ENCODE results near the gene NIN. TPM values are rescaled to one million over a fixed set of nuclear protein-coding genes. Genes with fewer than 3 reads are reported as not detected.

Gene NIN
- total RNA-seq, 1 donor from 2014 or later = 21.0 TPM

DNA sequence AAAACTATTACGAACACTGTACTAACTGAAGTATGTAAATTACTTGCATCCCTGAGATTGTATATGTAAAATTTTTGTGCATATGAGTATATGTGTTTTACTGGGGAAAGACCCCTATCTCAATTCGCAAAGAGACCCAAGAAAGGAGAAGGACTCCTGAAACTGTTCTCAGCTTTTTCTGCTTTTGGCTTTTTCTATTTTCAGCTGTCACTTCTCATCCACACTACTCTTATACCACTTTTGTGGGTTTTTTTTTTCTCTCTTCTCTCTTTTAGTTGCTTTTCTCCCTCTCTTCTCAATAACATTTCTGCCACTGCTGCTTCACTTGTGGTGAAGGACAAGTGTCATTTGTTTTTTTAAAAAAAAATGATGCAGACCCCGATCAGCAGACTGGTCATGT, 39.8 kb downstream of the NIN start:
- Mint-ChIP-seq H3K27ac (no peak overlapping the region), H3K9me3 (ENCODE audit: low read depth) (no peaks in the 10 kb centered on the region), H3K4me1 (ENCODE audit: low read depth) (peaks cover 3% of the 10 kb centered on the region), H3K27me3 (peaks cover 4% of the 10 kb centered on the region), H3K36me3 (ENCODE audit: insufficient read depth) (no peaks in the 10 kb centered on the region), H3K4me3 (ENCODE audit: low read depth) (no peak overlapping the region)
- DNase-seq (ENCODE audit: low spot score, unreplicated experiment) = no peak
- TF ChIP-seq, protein P1, sequence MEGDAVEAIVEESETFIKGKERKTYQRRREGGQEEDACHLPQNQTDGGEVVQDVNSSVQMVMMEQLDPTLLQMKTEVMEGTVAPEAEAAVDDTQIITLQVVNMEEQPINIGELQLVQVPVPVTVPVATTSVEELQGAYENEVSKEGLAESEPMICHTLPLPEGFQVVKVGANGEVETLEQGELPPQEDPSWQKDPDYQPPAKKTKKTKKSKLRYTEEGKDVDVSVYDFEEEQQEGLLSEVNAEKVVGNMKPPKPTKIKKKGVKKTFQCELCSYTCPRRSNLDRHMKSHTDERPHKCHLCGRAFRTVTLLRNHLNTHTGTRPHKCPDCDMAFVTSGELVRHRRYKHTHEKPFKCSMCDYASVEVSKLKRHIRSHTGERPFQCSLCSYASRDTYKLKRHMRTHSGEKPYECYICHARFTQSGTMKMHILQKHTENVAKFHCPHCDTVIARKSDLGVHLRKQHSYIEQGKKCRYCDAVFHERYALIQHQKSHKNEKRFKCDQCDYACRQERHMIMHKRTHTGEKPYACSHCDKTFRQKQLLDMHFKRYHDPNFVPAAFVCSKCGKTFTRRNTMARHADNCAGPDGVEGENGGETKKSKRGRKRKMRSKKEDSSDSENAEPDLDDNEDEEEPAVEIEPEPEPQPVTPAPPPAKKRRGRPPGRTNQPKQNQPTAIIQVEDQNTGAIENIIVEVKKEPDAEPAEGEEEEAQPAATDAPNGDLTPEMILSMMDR (IDR thresholded peaks at IDR 0.05; ENCODE audit: unreplicated experiment) = no peak

DNA sequence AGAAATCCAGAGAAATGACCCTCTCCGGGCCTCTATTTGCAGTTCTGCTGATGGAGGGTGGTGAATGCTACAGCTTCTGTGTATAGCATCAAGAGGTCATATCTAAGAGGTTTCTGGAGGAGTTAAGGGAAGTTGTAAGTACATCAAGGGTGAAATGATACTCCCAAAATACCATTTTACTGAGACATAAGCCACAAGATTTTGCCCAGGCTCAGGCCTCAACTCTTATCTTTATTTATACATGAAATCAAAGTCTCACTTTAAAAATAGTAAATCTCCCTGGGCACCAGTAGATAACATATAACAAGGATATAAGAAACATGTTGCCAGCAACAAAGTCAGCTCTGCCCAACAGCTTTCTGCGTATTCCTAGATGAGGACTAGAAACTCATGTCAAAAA, 40.4 kb downstream of the NIN start:
- TF ChIP-seq, protein P1 (IDR thresholded peaks at IDR 0.05; ENCODE audit: unreplicated experiment) = no peak
- H3K27me3 Mint-ChIP-seq = peaks cover 4% of the 10 kb centered on the region
- peaks cover 5% of the 10 kb centered on the region for H3K4me1 Mint-ChIP-seq (ENCODE audit: low read depth)
- DNase-seq (ENCODE audit: low spot score, unreplicated experiment) = no peak
- H3K9me3 Mint-ChIP-seq (ENCODE audit: low read depth) = no peaks in the 10 kb centered on the region
- no peak overlapping the region for H3K4me3 Mint-ChIP-seq (ENCODE audit: low read depth)
- no peak overlapping the region for H3K27ac Mint-ChIP-seq
- no peaks in the 10 kb centered on the region for H3K36me3 Mint-ChIP-seq (ENCODE audit: insufficient read depth)

DNA sequence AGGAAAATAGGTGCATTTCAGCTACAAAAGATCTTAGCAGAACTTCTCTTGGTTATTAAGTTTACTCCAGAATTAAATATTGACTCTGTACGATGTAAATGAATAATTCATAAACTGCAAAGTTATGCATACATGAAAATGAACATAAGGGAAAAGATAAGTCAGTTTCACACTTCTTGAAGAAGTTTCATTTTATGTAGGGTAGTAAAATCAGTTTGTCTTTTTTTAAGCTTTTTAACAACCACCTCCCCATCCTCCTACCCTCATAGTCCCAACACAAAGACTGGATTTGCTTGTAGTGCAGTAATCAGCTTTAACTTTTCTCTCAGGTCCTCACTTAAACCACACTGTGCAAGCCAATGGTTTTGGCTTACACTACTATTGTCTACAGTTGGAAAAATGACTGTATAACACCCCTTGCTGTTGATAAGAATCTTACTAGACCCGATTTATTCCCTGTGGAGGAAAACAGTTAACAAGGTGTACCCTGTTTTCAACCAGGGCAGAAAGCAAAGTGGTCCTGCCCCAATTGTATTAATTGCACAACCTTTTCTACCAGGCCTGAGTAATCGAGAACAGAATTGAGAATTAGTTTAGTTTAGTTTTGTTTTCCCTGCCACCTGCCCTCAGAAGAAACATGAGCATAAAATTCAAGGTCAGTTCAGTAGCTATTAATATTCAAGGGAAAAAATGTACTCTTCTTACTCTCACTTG, 44.1 kb downstream of the NIN start:
- Mint-ChIP-seq H3K36me3 (ENCODE audit: insufficient read depth) (no peaks in the 10 kb centered on the region), H3K9me3 (ENCODE audit: low read depth) (no peaks in the 10 kb centered on the region), H3K4me3 (ENCODE audit: low read depth) (no peak overlapping the region), H3K4me1 (ENCODE audit: low read depth) (peaks cover 2% of the 10 kb centered on the region), H3K27ac (no peak overlapping the region), H3K27me3 (no peaks in the 10 kb centered on the region)
- TF ChIP-seq, protein P1 (IDR thresholded peaks at IDR 0.05; ENCODE audit: unreplicated experiment) = no peak
- DNase-seq (ENCODE audit: low spot score, unreplicated experiment) = no peak

DNA sequence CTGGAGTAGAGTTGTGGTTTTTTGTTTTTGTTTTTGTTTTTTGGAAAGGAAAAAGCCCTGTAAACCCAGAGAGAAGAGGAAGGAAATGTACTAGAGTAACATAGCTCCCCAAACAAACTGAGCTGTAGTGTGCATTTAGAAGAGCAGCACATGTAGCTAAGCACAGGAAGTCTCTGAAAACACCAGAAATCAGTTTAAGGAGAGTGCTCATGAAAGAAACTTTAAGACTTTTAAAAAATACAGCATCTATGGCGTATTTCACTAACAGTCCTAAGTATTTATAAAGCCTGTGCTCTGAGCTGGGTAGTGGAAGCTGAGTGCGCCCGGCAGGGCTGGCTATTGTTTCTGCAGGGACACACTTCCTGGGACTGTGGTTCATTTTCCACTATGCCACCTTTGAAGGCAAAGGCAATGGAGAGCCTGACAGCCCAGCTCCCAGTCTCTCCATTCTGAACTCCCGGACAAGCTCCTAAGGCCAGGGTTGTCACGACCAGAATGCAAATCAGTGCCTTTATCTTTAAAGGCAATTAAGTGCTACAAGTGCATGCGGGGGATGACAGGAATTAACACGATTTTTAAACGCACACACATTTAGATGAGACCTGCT, 45.4 kb downstream of the NIN start:
- H3K9me3 Mint-ChIP-seq (ENCODE audit: low read depth) = no peaks in the 10 kb centered on the region
- H3K36me3 Mint-ChIP-seq (ENCODE audit: insufficient read depth) = no peaks in the 10 kb centered on the region
- TF ChIP-seq, protein P1 (IDR thresholded peaks at IDR 0.05; ENCODE audit: unreplicated experiment) = no peak
- no peak for DNase-seq (ENCODE audit: low spot score, unreplicated experiment)
- peaks cover 2% of the 10 kb centered on the region for H3K4me1 Mint-ChIP-seq (ENCODE audit: low read depth)
- H3K27me3 Mint-ChIP-seq = no peaks in the 10 kb centered on the region
- no peak overlapping the region for H3K4me3 Mint-ChIP-seq (ENCODE audit: low read depth)
- H3K27ac Mint-ChIP-seq = no peak overlapping the region

DNA sequence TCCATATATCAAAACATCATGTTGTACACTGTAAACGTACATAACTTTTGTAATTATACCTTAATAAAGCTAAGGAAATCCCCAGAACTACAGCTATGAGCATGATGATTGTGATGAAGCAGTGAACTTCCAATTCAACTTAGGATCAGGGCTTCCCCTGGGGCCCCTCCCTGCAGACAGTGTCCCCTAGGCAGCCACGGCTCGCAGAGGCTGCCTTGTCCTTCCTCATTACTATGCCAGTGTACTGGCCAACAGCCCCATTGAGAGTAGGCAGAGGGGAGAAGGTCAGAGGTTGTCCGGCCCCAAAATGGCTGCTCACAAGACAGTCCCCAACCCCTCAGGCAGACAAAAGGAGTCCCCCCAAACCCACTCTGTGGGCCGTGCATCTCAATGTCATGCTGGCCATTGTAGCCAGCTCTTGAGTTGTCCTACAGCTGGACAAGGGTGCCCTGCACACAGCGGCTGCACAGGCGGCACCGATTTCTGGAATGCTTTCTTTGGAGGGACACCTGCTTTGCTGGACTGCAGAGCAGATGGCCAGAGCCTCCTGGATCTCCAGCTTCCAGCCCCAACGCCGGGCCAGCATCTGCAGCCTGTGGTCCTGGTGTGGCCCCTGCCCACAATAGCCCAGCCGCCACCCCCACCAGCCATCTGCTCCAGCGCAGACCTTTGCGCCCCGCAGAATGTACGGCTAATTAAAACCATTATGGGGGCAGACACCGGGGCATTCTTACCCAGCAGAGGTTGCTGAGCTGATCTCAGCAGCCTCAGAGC, 46.1 kb downstream of the NIN start:
- TF ChIP-seq, protein P1 (IDR thresholded peaks at IDR 0.05; ENCODE audit: unreplicated experiment) = no peak
- Mint-ChIP-seq H3K27ac (no peak overlapping the region), H3K36me3 (ENCODE audit: insufficient read depth) (no peaks in the 10 kb centered on the region), H3K4me3 (ENCODE audit: low read depth) (no peak overlapping the region), H3K9me3 (ENCODE audit: low read depth) (no peaks in the 10 kb centered on the region), H3K4me1 (ENCODE audit: low read depth) (peaks cover 2% of the 10 kb centered on the region), H3K27me3 (no peaks in the 10 kb centered on the region)
- no peak for DNase-seq (ENCODE audit: low spot score, unreplicated experiment)

Data from progenitor cell of endocrine pancreas (in vitro differentiated cells).